ENCODE results near the gene CRYGA.
A peak's percentile ranks its signal among the peaks of the same experiment; 100 is the strongest.
"Not testable (repeated sequence)": the region's sequence is repeated elsewhere in the genome, so short reads cannot be mapped to it uniquely, and the experiment has no call there.

Gene CRYGA

GRCh38 chr2:208127090-208127489 is 36.3 kb downstream of the CRYGA start:
- CTCF ChIA-PET = interaction anchor here (0.7 kb wide), 1 partner anchor 46 kb away, joined by 4 read pairs; no protein-coding TSS in a partner anchor
- no peak for DNase-seq (ENCODE audit: extremely low spot score)
- TF ChIP-seq HDGF (IDR thresholded peaks at IDR 0.05; ENCODE audit: borderline replicate concordance) = no peak
- no peak for TF ChIP-seq BHLHE40 (IDR thresholded peaks at IDR 0.05; ENCODE audit: borderline replicate concordance)
- TF ChIP-seq NFRKB (IDR thresholded peaks at IDR 0.05) = no peak
- TF ChIP-seq TARDBP (IDR thresholded peaks at IDR 0.05) = no peak
- TF ChIP-seq LEF1 (IDR thresholded peaks at IDR 0.05; ENCODE audit: borderline replicate concordance) = no peak
- TF ChIP-seq CTBP1 (IDR thresholded peaks at IDR 0.05; ENCODE audit: borderline replicate concordance) = no peak
- no peak for TF ChIP-seq L3MBTL2 (conservative IDR thresholded peaks at IDR 0.05)
- no peak for TF ChIP-seq ARNT (IDR thresholded peaks at IDR 0.05)
- no peak for TF ChIP-seq FOXM1 (IDR thresholded peaks at IDR 0.05; ENCODE audit: borderline replicate concordance)
- no peak for TF ChIP-seq FOXA1 (IDR thresholded peaks at IDR 0.05)
- TF ChIP-seq ZNF384 (IDR thresholded peaks at IDR 0.05) = no peak
- no peak for TF ChIP-seq FOXK2 (IDR thresholded peaks at IDR 0.05)
- no peak for TF ChIP-seq SP1 (IDR thresholded peaks at IDR 0.05)
- no peak for TF ChIP-seq PKNOX1 (IDR thresholded peaks at IDR 0.05)
- POLR2A ChIA-PET = no interaction called here

DNA sequence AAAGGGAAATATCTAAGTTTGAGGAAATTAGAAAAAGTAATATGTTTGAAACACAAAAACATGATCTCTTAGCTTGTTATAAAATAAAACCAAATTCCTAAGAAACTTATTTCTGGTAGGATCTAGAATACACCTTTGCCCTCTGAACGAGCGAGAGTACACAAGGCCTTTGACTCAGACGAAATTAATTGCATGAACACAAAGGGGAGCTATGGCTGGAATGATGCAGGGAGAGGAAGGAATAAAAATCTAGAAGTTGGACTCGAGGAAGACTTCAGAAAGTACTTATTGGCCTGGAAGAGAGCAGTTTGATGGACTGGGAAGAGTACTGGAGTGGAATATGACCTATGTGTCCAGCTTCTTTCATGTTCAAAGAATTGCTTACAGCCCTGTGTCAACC is 38.1 kb downstream of the CRYGA start:
- ChIA-PET POLR2A (interaction anchor here (0.8 to 1.2 kb wide), 2 partner anchors 18 to 23 kb away, joined by 3 read pairs; no protein-coding TSS in a partner anchor), CTCF (no interaction called here)
- TF ChIP-seq BHLHE40 (IDR thresholded peaks at IDR 0.05; ENCODE audit: borderline replicate concordance) = no peak
- no peak for TF ChIP-seq ELF4 (IDR thresholded peaks at IDR 0.05)
- no peak for TF ChIP-seq HDGF (IDR thresholded peaks at IDR 0.05; ENCODE audit: borderline replicate concordance)
- TF ChIP-seq FOXA1 (IDR thresholded peaks at IDR 0.05) = no peak
- no peak for TF ChIP-seq SP1 (IDR thresholded peaks at IDR 0.05)
- no peak for TF ChIP-seq LEF1 (IDR thresholded peaks at IDR 0.05; ENCODE audit: borderline replicate concordance)
- no peak for TF ChIP-seq PKNOX1 (IDR thresholded peaks at IDR 0.05)
- no peak for TF ChIP-seq ZNF384 (IDR thresholded peaks at IDR 0.05)
- no peak for TF ChIP-seq NFRKB (IDR thresholded peaks at IDR 0.05)
- TF ChIP-seq CTBP1 (IDR thresholded peaks at IDR 0.05; ENCODE audit: borderline replicate concordance) = no peak
- no peak for TF ChIP-seq FOXK2 (IDR thresholded peaks at IDR 0.05)
- TF ChIP-seq SUZ12 (IDR thresholded peaks at IDR 0.05) = no peak
- no peak for TF ChIP-seq ARNT (IDR thresholded peaks at IDR 0.05)
- no peak for TF ChIP-seq L3MBTL2 (conservative IDR thresholded peaks at IDR 0.05)
- no peak for DNase-seq (ENCODE audit: extremely low spot score)

GRCh38 chr2:208124013-208124715 is 39.2 kb downstream of the CRYGA start, which contains the start of gene CRYGD:
TSS of gene CRYGD (minus strand) at chr2:208124524. CDS start at chr2:208124473, 51 bp downstream.
- 0 out of 2 replicates have a peak, but pooled peaks have one; percentile 6 for TF ChIP-seq FOXM1 (IDR thresholded peaks at IDR 0.05; ENCODE audit: borderline replicate concordance)
- peak; percentile 41 for TF ChIP-seq L3MBTL2 (conservative IDR thresholded peaks at IDR 0.05)
- CTCF ChIA-PET; DNase-seq (ENCODE audit: extremely low spot score): not testable (repeated sequence)
- POLR2A ChIA-PET = interaction anchor here (1.2 kb wide), 1 partner anchor 22 kb away, joined by 3 read pairs; no protein-coding TSS in a partner anchor

DNA sequence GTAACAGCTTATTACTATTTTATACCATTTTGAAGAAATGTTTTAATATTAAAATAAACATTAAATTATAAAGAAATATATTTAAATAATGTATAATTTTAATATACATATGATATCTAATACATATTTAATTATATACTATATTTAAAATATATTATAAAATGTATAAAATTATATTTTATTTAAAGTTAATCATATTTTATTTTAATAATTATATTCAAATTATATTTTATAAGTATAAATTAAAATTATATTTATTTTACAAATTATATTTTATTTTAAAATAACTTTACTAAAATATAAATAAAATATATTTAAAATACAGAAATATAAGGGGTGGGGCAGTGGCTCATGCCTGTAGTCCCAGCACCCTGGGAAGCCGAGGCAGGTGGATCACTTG is 41.1 kb downstream of the CRYGA start:
- TF ChIP-seq ELF4 (IDR thresholded peaks at IDR 0.05) = no peak
- no peak for TF ChIP-seq ZNF384 (IDR thresholded peaks at IDR 0.05)
- TF ChIP-seq HDGF (IDR thresholded peaks at IDR 0.05; ENCODE audit: borderline replicate concordance) = no peak
- no peak for TF ChIP-seq LEF1 (IDR thresholded peaks at IDR 0.05; ENCODE audit: borderline replicate concordance)
- TF ChIP-seq SP1 (IDR thresholded peaks at IDR 0.05) = no peak
- TF ChIP-seq ARNT (IDR thresholded peaks at IDR 0.05) = no peak
- ChIA-PET CTCF (no interaction called here), POLR2A (no interaction called here)
- no peak for DNase-seq (ENCODE audit: extremely low spot score)

DNA sequence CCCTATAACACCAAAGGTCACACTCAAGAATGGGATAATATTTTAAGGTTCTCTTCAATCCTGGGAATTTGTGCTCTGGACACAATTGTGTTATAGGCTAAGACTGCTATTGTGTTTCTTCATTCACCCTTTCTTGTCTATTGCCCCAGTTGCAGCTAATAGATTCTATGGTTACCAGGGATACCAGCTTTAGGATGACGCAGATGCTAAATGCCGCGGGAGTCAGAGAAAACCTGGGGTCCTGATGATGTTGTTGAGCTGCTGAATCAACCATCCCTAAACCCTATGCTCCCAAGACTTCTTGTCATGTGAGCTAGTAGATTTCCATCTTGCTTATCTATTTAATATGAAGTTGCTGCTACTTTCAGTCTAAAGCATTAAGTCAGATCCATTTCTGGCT is 44.5 kb downstream of the CRYGA start:
- POLR2A ChIA-PET = no interaction called here
- no peak for DNase-seq (ENCODE audit: extremely low spot score)
- CTCF ChIA-PET = no interaction called here
- TF ChIP-seq NFRKB (IDR thresholded peaks at IDR 0.05) (no peak), FOXA1 (IDR thresholded peaks at IDR 0.05) (no peak), SP1 (IDR thresholded peaks at IDR 0.05) (no peak)

- DNase-seq (ENCODE audit: extremely low spot score); CTCF ChIA-PET; POLR2A ChIA-PET: not testable (repeated sequence)
Measured at GRCh38 chr2:208117390-208117789, 46.0 kb downstream of the CRYGA start.

- TF ChIP-seq HDGF (IDR thresholded peaks at IDR 0.05; ENCODE audit: borderline replicate concordance) (no peak), L3MBTL2 (conservative IDR thresholded peaks at IDR 0.05) (peak; percentile 57), CTBP1 (IDR thresholded peaks at IDR 0.05; ENCODE audit: borderline replicate concordance) (peak; percentile 35; the same call in 1 of the 2 replicates), SP1 (IDR thresholded peaks at IDR 0.05) (no peak), TARDBP (IDR thresholded peaks at IDR 0.05) (no peak), ZNF384 (IDR thresholded peaks at IDR 0.05) (no peak)
- POLR2A ChIA-PET = no interaction called here
- CTCF ChIA-PET = no interaction called here
- DNase-seq (ENCODE audit: extremely low spot score) = peak; percentile 31
Measured at GRCh38 chr2:208112969-208113368, 50.4 kb downstream of the CRYGA start.

DNA sequence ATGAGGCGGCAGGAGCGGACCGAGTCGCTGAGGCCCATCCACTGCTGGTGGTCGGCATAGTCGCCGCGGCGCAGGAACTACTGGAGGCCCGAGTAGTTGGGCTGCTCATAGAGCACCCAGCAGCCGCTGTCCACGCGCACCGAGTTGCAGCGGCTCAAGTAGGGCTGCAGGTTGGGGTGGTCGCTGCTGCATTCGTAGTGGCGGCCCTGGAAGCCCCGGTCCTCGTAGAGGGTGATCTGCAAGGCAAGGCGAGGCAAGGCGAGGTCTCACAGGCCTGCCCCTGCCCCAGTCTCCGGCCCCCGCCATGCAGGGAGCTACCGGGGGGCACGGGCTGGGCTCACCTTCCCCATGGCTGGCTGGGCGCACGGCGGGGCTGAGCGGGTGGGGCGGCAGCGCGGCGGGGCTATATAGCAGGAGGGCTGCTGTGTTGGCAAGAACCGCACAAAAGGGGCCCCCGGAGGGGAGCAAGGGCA is 51.1 kb downstream of the CRYGA start:
- CTCF ChIA-PET; DNase-seq (ENCODE audit: extremely low spot score); POLR2A ChIA-PET: not testable (repeated sequence)

All from HEK293T (cell line).